Astrocyte of the spinal cord (primary cell): ENCODE results near the gene TMEM192.
"Not testable (repeated sequence)": the region's sequence is repeated elsewhere in the genome, so short reads cannot be mapped to it uniquely, and the experiment has no call there.

Source experiments
- DNase-seq: peaks from one replicate; pipeline ENCODE4 v3.0.0; 2011; ENCODE audit warnings: low read depth, low spot score
- H3K4me3 ChIP-seq: 2 replicates; pipeline ENCODE4 v1.5.1; 2011; ENCODE audit warnings: low read depth, mild to moderate bottlenecking, low read length, moderate library complexity
- in situ Hi-C: cut with HindIII; loops from 2 replicates; pipeline ENCODE4 v1.10.0; 2017; ENCODE audit warnings: low sequenced_read_pairs
- TF ChIP-seq, protein P1 (sequence below): IDR thresholded peaks from 2 replicates; pipeline ENCODE4 v1.5.1; 2012; ENCODE audit warnings: low read depth, mild to moderate bottlenecking, low read length, inconsistent platforms

Gene TMEM192

DNA sequence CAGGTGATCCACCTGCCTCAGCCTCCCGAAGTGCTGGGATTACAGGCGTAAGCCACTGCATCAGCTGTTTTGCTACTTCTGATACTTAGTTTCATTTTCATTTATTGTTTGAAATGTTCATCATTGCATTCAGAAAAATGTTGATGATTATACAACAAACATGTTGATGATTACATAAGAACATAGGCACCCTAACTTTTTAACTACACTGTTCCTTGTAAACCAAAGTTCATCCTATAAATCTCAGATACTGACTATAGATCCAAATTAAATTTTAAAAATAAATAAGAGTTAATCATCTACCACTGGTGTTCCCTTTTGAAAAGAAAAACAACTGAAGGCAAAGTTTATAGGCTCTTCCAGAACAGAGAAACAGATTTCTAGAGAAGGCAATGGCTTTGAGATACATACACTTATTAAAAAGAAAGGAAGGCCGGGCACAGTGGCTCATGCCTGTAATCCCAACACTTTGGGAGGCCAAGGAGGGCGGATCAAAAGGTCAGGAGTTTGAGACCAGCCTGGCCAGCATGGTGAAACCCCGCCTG lies 35.6 kb downstream of the TMEM192 start:
- TF ChIP-seq, protein P1, sequence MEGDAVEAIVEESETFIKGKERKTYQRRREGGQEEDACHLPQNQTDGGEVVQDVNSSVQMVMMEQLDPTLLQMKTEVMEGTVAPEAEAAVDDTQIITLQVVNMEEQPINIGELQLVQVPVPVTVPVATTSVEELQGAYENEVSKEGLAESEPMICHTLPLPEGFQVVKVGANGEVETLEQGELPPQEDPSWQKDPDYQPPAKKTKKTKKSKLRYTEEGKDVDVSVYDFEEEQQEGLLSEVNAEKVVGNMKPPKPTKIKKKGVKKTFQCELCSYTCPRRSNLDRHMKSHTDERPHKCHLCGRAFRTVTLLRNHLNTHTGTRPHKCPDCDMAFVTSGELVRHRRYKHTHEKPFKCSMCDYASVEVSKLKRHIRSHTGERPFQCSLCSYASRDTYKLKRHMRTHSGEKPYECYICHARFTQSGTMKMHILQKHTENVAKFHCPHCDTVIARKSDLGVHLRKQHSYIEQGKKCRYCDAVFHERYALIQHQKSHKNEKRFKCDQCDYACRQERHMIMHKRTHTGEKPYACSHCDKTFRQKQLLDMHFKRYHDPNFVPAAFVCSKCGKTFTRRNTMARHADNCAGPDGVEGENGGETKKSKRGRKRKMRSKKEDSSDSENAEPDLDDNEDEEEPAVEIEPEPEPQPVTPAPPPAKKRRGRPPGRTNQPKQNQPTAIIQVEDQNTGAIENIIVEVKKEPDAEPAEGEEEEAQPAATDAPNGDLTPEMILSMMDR, result no peak
- in situ Hi-C loops, result no loop called here
- no peak overlapping the region for H3K4me3 ChIP-seq
- no peak for DNase-seq

- in situ Hi-C loops, H3K4me3 ChIP-seq, DNase-seq: not testable (repeated sequence)
Observed at GRCh38 chr4:165073346-165073745, 39.3 kb downstream of the TMEM192 start.

- no peak for DNase-seq
- in situ Hi-C loops, result no loop called here
- TF ChIP-seq, protein P1, result no peak
- no peak overlapping the region for H3K4me3 ChIP-seq
Observed at GRCh38 chr4:165070560-165070959, 42.1 kb downstream of the TMEM192 start.

DNA sequence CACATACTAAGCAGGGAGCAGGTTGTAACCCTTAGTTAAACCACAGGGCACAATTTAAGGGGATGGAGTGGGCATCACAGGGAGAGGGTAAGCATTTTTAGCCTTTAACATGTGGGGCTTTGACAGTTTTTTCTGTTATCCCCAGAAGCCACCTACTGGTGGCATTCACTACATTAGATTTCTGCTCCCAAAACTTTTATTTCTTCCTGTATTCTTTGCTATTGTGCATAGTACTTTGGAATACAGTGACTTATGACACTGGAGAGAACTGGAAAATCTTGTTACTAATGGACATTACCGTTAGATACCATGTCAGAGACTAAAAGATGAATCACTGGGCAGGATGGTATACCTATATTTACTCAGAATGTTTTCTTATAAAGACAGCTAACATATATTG lies 51.7 kb downstream of the TMEM192 start:
- TF ChIP-seq, protein P1, result peak; percentile 22
- no peak overlapping the region for H3K4me3 ChIP-seq
- no peak for DNase-seq
- in situ Hi-C loops, result no loop called here

DNA sequence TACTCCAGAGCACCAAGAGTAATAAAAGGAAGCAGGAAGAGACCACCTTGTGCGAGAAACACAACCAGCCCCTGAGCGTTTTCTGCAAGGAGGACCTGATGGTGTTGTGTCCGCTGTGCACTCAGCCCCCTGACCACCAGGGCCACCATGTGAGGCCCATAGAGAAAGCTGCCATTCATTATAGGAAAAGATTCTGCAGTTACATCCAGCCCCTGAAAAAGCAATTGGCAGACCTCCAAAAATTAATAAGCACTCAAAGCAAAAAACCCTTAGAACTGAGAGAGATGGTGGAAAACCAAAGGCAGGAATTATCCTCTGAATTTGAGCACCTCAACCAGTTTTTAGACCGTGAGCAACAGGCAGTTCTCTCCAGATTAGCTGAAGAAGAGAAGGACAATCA lies 53.3 kb downstream of the TMEM192 start:
- in situ Hi-C loops, result no loop called here
- TF ChIP-seq, protein P1, result no peak
- H3K4me3 ChIP-seq, result no peak overlapping the region
- DNase-seq, result no peak

- DNase-seq, result no peak
- H3K4me3 ChIP-seq, result no peak overlapping the region
- TF ChIP-seq, protein P1, result no peak
- in situ Hi-C loops, result no loop called here
Observed at GRCh38 chr4:165058666-165059065, 54.0 kb downstream of the TMEM192 start.

GRCh38 chr4:165055601-165056000 lies 57.1 kb downstream of the TMEM192 start:
- TF ChIP-seq, protein P1, result no peak
- no peak overlapping the region for H3K4me3 ChIP-seq
- in situ Hi-C loops, result no loop called here
- no peak for DNase-seq
